ENCODE measurements around the gene GJA4.
A peak's percentile ranks its signal among the peaks of the same experiment; 100 is the strongest.
"Not testable (repeated sequence)": the region's sequence is repeated elsewhere in the genome, so short reads cannot be mapped to it uniquely, and the experiment has no call there.

Gene GJA4

DNA sequence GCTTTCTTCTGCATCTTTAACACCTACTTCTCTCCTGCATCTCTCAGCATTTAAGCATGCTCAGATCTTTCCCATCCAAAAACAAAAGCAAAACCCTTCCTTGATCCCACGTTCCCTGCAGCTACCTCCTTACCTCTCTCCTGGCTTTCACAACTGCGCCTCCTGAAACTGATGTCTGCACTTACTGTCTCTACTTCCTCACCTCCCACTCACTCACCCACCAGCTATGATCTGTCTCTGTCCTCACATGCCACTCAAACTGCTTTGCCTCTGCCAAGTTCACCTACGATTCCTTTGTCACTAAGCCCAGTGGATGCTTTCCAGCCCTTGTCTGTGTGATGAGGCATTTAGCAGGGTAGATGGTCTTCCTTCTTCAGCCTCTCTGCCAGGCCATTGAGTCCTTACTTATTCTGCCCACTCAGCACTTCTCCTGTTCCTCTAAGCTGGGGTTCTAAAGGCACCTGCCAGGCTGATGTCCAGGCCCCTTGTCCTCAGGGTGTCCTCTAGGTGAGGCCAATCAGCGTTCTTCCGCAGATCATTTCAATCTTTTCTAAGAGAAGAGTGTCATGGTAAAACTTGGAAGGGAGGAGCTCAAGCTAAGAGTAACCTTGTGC is 21.8 kb upstream of the GJA4 start:
- no peak for DNase-seq

- no peak for DNase-seq
These were observed 21.0 kb upstream of the GJA4 start for GRCh38 chr1:34771573-34772371.

DNA sequence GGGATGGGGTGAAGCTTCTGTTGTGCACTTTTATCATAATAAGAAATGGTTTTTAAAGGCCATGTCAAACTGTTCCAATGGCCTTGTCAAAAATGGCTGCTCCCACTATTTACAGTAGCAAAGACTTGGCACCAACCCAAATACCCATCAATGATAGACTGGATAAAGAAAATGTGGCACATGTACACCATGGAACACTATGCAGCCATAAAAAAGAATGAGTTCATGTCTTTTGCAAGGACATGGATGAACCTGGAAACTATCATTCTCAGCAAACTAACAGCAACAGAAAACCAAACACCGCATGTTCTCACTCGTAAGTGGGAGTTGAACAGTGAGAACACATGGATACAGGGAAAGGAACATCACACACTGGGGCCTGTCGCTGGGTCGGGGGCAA is 19.7 kb upstream of the GJA4 start:
- DNase-seq = not testable (repeated sequence)

DNA sequence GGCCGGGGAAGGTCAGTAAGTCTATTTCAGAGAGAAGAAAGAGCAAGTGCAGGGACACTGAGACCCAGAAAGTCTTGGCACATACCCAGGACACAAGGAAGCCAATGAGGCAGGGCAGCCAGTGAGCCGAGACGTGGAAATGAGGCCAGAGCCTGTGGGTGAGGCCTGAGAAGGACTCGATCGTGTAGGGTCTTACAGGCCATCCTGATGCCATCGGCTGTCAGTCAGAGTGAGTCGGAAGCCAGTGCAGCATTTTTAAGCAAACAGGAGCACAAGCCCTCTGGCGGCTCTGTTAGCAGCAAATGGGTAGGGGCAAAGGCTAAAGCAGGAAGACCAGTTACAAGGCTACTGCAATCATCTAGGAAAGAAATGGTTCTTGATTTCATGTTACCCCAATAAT is 17.8 kb upstream of the GJA4 start:
- DNase-seq = no peak

DNA sequence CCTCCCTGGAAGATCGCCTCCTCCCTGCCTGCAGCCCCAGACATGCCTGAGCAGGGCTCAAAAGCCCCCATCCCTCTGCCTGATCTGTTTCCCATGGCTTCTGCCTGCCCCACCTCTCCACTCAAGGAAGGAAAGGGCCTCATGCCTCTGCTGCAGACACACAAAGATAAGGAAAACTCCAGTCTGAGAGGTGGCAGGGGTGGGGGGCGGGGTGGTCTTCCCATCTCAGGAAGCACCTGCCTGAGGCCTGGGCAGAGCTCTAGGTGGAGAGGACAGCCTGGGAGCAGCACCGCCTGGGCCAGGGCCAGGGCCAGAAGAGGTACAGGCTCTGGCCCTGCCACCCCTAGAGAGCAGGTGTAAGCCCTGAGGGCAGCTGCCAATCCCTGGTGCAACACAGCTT is 15.9 kb upstream of the GJA4 start:
- no peak for DNase-seq

DNA sequence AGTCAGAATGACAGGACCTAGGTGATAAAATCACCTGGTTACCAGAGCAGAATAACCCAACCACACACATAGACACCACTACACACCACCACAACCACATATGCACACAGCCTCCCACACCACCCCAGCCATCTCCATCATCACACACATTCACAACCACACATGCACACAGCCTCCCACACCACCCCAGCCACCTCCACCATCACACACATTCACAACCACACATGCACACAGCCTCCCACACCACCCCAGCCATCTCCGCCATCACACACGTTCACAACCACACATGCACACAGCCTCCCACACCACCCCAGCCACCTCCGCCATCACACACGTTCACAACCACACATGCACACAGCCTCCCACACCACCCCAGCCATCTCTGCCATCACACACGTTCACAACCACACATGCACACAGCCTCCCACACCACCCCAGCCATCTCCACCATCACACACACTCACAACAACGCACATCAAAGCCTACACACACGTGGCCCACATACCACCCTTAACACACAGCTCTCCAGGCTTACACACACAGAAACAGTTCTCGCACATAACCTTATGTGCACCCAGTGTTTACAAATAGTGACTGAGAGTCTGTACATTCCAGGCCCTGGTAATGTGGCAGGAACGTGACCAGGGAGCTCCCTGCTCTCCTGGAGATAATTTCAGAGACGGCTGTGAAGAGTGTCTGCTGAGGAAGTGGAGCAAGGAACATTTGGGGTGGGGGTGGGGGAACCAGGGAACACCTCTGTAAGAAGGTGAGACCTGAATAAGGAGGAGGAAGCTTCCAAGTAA is 15.1 kb upstream of the GJA4 start:
- no peak for DNase-seq

DNA sequence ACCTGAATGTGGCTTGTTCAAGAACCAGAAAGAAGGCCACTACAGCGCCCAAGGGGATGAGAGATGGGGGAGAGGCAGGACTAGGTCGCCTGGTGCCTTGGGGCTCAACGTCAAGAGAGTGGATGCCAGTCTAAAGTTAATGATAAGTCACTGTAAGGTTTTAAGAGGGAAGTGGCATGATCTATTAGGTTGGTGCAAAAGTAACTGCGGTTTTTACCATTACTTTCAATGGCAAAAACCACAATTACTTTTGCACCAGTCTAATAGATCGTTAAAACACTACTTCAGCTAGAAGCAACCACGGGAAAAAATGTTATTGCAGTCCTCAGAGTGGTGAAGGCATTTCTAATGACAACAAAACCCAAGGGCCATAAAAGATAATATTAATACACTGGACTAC is 14.4 kb upstream of the GJA4 start:
- DNase-seq = no peak

DNA sequence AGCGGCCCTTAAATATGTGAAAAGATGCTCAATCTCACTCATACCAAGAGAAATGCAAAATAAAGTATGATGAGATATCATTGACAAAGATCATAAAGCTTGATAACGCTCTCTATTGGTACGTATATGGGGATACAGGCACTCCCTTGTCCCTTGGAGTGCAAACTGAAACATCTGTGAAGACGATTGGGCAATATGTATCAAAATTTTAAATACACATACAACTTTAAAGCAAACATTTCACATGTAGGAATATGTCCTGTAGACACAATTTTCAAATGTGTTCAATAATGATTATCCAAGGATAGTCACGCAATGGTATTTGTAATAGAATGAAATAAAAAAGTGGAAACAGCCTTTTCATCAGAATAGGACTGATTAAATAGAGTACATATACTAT is 13.8 kb upstream of the GJA4 start:
- DNase-seq = no peak

DNA sequence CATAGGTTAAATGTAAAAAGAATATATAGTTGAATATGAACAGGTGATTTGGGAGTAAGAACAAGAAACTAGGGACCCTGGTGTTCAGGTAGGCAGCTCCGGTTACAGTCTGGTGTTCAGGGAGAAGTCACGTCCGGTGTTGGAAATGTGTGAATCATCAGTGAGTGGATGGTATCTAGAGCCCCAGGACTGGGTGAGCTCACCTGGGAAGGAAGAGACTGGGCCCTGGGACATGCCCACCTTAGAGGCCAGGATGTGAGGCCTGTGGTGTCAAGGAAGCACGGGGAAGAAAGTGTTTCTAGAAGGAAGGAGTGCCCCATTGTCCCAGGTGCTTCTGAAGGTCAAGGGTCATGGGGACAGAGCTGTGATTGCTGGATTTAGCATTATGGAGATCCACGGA is 13.3 kb upstream of the GJA4 start:
- DNase-seq = no peak

GRCh38 chr1:34779962-34780361 is 12.8 kb upstream of the GJA4 start:
- no peak for DNase-seq

DNA sequence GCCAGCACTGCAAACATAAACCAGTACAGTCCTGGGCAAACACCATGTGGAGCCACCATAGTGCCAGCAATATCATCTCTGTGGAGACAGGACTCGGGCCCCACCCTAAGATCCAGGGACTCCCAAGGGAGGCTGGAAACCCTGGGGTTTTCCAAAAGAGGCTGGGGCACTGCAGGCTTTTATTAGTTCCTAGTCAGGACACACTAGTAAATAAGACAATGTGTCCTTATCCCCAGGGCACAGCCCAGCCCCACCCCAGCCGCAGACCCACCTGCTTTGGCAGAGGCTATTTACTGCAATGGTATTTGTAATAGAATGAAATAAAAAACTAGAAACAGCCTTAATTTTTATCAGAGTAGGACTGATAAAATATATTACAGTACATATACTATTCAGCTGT is 12.3 kb upstream of the GJA4 start:
- DNase-seq = no peak

DNA sequence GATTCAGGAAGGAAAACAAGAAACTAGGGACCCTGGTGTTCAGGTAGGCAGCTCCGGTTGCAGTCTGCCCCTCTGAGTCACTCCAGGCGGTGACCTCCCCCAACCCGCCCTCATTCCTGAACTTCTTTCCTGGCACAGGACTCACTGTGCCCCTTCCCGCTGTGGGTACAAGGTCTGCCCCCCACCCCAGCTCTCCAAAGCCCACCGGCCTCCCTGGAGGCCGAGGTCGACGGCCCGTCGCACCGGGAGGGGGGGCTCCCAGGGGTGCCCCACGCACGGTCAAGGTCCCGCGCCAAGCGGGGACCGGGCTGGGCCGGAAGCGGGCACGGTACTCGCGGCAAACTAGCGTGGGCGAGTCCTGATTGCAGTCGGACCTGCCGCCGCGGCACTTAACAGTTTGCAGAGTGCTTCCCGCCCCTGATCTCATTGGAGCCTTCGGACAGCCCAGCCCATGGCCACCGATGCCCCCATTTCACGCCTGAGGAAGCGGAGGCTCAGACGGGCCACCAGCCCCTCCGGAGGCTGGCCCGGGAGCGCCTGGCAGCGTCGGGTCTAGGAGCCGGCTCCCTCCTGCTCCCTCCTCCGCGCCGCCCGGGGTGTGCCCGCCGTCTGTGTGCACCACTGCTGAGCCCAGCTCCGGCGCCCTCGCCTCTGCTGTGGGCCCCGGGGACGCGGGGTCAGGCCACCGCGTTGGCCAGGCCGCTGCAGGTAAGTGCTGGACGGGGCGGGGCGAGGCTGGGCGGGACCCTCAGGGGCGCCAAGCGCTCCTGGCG is 11.5 kb upstream of the GJA4 start, which contains the start of gene GJB3:
Gene GJB3, plus strand, starts transcription at position 144 of the 773 bp plus-strand sequence. CDS start 3,549 bp downstream, outside the sequence.
- no peak for DNase-seq

- no peak for DNase-seq
These were observed 10.9 kb upstream of the GJA4 start for GRCh38 chr1:34781844-34782391.

DNA sequence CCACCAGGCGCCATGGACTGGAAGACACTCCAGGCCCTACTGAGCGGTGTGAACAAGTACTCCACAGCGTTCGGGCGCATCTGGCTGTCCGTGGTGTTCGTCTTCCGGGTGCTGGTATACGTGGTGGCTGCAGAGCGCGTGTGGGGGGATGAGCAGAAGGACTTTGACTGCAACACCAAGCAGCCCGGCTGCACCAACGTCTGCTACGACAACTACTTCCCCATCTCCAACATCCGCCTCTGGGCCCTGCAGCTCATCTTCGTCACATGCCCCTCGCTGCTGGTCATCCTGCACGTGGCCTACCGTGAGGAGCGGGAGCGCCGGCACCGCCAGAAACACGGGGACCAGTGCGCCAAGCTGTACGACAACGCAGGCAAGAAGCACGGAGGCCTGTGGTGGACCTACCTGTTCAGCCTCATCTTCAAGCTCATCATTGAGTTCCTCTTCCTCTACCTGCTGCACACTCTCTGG is 8.0 kb upstream of the GJA4 start:
- DNase-seq = no peak

- DNase-seq = no peak
These were observed 7.4 kb upstream of the GJA4 start for GRCh38 chr1:34785231-34785874.

DNA sequence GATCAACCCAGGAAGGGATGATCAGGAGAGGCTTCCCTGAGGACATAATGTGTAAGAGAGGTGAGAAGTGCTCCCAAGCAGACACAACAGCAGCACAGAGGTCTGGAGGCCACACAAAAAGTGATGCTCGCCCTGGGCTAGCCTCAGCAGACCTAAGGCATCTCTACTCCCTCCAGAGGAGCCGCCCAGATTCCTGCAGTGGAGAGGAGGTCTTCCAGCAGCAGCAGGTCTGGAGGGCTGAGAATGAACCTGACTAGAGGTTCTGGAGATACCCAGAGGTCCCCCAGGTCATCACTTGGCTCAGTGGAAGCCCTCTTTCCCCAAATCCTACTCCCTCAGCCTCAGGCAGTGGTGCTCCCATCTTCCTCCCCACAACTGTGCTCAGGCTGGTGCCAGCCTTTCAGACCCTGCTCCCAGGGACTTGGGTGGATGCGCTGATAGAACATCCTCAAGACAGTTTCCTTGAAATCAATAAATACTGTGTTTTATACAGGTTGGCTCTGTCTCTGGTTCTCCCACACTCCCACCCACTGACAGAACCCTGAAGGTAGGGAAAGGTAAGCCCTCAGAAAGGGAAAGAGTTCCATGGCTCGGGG is 6.8 kb upstream of the GJA4 start:
- DNase-seq = no peak

DNA sequence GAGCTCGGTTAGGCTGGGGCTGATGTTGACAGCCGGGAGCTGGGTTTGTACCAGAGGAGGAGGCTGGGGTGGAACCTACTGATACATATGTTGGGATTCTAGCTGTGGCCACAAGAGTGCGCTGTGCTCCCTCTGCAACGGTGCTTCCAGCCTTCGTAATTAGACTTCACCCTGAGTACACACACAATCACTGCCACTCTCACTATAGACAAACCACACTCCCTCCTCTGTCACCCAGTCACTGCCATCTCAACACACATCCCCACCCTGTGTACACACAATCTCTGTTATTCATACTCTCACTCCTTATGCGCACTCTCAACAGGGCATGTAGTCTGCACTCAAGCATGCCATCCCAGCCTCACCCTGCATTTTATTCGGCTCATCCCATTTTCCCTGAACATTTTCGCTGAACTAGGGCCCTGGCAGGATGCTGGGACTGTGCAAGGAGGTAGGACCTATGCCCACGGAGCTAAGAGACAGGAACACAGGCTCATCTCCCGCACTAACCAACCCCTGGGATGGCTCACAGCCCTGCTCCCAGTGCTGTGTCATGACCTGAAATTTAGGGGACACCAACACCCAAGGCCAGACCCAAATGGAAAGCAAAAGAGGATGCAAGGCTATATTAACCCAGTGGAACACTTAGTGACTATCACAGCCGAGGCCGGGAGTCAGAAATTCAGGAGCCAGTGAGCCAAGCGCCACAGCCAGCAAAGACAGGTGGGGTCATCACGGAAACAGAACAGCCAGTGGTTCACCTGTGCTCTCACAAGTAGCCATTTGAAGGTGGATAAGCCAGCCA is 6.1 kb upstream of the GJA4 start:
- DNase-seq = peak; percentile 73

DNA sequence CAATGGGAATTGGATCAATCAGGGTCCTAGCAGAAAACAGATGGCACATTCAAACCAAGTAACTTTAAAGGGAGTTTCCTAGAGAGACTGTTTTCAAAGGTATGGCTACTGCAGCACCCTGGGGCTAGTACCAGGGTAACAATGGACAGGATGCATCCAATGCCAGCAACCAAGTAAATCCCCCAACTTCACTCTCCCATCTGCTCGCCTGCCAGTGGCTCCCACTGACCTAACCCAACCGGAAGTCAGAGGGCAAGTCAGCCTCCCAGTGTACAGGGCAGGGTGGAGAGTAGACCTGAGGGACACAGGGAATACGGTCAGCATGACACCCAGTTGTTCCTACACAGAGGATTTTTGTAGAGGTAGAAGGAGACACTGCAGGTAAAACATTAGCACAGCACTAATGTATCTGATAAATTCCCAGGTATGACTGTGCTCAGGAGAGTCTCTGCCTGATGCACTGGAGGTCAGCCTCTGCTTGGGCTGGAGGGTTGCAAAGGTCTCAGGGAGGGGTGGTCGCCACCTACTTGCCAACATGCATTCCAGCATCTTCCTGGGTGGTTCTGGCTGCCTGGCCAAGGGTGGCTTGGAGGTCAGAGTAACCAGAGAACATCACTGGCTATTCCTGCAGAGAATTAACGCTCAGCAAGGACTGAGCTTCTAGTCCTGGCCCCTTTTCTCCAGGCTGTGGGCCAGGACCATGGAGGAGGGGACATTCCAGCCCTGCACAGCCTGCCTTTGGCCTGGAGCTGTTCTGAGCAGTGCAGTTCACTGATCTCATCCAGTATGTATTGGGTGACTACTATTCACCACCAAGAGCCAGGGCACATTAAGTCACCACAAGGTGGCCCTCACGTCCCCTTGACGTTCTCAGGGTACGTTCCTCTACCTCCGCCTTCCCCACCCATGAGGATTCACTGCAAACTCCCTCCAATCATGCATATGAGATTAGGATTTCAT is 5.1 kb upstream of the GJA4 start:
- no peak for DNase-seq

DNA sequence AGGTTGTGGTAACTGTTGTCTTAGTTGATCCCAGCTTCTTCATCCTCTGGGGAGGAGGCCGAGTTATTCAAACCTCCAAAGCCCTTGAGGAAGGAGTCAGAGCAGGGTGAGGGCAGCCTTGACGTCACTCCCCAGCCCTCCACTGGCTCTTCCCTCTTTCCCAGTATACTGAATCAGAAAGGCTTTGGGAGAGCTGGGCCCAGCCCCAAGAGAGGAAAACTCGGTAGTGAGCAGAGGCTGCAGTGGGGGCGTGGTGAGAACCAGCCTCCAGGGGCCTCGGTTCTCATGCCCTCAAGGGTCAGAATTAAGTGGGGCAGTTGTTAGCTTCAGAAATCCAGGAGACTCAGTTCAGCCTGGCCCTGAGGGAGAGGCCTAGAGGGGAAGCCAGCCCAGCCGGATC is 1.8 kb upstream of the GJA4 start:
- no peak for DNase-seq

DNA sequence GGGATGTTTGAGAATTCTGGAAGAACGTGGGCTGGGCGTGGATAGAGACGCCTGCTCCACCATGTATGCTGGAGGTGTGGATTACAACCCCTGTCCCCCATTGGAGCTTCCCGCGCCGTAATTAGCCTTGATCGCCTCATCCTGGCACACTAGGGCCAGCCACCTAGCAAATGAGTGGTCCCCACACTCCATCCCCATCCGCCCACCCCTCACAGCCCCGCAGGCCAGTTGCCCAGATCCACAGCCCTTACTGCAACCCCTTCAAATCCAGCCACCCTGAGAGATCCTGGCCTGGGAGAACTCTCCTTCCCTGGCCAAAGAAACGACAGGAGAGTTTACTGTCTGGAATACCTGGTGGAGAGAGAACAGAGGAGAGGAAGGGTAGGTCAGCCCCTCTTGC is 375 bp upstream of the GJA4 start:
- no peak for DNase-seq
